Measurements from ENCODE around the gene PPP1R12B.
"Not testable (repeated sequence)": the region's sequence is repeated elsewhere in the genome, so short reads cannot be mapped to it uniquely, and the experiment has no call there.

PPP1R12B gene

GRCh38 chr1:202580619-202581018, 232.1 kb downstream of the PPP1R12B start:
- DNase-seq (ENCODE audit: low read depth) = no peak

DNA sequence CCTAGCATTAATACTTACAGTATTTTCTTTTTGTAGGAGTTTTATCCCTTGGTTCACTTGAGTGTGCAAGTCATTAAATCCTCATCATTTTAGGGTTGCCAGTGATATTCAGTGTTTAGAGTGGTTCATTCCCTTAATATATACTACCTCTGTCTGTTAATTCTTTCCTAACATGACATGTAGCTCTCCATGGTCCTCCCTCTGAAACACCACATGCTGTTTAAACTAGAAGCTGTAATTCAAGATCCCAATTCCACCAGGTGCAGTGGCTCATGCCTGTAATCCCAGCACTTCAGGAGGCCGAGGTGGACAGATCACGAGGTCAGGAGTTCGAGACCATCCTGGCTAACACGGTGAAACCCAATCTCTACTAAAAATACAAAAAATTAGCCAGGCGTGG, 233.9 kb downstream of the PPP1R12B start:
- DNase-seq (ENCODE audit: low read depth) = not testable (repeated sequence)

- peak; percentile 49 for DNase-seq (ENCODE audit: low read depth)
Measured at GRCh38 chr1:202584707-202585589, 236.4 kb downstream of the PPP1R12B start.

DNA sequence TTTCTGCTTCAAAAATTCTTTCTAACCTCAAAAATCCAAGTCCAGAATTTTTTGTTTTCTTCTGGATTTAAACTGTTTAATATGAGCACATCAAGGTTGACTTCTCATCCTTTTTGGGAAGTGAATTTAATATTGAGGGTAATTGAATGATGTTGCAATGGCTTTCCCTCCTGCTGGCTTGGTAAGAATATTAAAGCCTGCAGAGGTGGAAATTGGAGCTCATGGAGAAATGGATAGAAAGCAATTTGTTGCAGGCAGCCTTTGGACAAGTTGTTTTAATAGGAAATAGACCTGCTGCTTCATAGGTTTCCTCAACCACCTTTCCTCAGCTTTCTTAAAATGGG, 237.1 kb downstream of the PPP1R12B start:
- no peak for DNase-seq (ENCODE audit: low read depth)

- no peak for DNase-seq (ENCODE audit: low read depth)
Measured at GRCh38 chr1:202586018-202586821, 237.7 kb downstream of the PPP1R12B start.

DNA sequence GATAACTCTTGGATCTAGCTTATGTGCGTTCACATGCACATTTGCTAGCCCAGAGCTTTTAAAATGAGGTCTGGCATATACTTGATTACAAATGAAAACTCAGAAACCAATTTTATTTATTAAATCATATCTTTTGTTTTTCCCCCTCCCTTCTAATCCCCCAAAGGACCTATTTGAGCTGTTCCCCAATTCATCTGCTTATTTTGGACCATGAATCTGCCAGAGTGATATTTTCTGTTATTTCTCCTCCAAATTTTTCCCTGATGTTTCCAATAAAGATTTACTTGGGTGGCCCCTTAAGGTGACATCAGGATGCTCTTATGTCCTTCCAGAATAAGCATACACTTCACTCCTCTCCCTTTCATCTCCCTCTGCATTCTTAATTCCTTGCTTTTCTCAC, 238.4 kb downstream of the PPP1R12B start:
- DNase-seq (ENCODE audit: low read depth) = no peak

DNA sequence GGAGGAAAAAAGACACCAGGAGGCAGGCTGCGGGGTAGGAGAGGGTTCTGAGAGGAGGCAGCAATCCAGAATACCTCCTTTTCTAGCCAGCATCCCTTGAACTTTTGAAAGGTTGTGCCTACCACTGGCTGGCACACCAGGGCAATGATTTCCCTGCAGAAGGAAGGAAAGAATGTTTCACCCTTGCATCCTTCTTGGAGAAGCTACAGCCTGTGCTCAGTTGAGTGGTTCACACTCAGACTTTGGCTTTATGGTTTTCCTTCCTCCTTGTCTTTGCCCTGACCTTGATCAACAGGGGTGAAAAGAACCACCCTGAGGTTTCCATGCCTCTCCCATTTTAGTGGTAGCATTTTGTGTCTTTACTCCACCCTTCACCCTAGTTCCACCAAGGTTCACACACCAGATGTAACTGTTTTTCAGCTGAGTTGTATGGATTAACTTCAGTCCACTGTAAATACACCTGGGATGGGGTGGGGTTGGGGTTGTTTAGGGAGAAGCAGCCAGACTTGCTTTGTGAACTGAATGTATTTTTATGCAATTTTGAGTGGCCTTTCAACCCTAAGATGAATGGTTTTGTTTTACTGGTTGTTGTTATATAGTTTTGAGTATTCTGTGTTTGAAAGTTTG, 239.5 kb downstream of the PPP1R12B start:
- DNase-seq (ENCODE audit: low read depth) = no peak

- no peak for DNase-seq (ENCODE audit: low read depth)
Measured at GRCh38 chr1:202588503-202589189, 240.1 kb downstream of the PPP1R12B start.

DNA sequence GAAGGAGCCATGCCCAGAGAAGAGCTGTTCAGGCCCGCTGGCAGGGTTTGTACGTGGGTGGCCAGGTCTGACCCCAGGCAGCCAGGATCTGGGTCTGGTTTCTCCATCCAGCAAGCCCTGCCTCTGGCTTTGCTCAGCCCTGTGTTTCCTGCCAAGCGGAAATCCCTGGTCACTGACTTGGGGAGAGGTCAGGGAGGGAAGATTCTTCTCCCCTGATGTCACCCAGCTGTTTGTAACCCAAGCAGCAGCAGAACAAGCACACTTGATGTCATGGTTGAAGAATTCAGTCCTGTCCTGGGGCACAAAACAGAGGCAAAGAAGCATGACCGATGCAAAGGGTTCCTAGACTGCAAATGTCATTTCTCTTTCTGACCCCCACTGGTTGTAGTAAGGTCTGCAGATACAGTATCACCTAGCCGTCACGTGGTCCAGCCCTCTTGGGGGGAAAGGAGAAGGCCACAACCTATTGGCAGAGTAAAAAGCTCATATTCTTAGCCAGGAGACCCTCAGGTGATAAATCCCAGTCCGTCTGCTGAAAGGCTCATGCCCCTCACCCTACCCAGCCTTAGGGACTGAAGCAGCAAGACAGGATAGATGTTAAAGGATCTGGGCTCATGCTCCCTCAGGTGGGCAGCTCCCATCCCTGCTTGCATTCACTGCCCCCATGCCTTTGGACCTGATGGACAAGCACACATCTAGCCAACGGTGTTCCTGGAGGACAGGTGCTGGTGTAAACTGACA, 240.9 kb downstream of the PPP1R12B start:
- no peak for DNase-seq (ENCODE audit: low read depth)

DNA sequence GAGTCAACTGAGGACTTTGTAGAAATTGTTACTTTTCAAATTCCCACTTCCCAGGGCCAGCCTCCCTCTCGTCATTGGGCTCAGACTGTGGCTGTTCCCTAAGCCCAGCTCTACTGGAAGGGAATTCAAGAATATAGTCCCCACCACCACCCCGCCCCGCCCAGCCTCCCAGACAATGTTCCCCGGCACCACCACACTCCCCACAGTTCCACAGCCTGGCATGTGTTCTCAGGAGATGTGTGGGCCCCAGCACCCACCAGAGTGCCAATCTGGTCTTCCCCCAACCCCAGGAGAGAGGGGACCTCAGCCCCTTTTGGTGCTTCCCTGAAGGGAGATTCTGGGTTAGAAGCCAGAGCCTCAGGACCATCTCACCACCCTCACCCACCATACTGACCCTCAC, 241.6 kb downstream of the PPP1R12B start:
- no peak for DNase-seq (ENCODE audit: low read depth)

DNA sequence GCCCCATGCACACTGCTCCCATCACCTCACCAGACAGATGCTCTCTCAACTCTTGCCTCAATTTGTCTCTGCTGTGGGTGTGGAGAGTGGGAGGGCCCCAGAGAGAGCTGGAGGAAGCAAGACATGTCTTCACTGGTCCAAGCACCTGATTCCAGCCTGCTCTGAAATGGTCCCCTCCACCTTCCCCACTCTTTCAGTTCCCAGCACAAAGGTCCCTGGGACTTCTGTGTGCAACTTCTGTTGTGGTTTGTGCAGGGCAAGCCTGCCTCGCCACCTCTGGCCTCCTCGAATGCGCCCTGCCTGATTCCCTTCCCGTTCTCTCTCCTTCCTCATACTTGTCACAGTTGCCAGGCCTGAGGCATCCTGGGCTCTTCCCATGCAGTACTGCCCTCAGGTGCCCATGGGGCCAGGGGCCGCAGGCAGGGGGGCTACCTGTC, 242.5 kb downstream of the PPP1R12B start:
- no peak for DNase-seq (ENCODE audit: low read depth)

GRCh38 chr1:202591515-202591914, 243.0 kb downstream of the PPP1R12B start:
- no peak for DNase-seq (ENCODE audit: low read depth)

DNA sequence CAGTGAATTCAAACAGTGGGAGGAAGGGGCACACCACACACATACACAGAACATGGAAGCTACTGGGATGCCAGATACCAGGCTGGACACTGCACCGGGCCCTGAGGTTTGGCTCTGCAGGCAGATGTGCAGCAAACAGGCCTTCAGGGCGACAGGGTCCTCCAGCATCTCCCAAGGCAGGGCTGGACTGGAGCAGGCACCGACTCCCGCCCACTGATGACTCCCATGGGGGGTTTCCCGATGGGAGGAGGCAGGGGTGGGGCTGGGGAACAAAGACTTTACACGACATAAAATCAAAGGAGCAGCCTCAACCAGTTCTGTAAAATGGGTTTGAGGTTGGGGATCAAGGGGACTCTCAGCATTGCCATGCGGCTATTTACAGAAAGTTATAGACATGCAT, 243.6 kb downstream of the PPP1R12B start:
- no peak for DNase-seq (ENCODE audit: low read depth)

DNA sequence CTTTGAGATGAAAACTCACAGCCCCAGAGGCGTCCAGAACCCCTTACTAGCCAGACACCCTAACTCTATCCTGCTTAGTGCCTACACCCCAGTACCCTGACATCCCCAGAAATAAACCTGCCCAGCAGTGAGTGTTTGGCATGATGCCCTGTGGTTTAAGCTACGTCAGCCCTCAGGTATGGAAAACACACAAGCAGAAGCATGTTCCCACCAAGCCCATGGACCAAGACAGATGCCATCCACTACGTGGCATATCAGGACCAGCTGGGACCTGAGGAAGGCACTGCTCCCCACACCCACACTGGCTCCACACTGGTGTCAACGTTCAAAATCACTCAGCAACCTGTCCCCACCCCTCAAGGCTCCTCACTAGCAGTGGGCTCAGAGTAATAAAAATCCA, 245.3 kb downstream of the PPP1R12B start:
- DNase-seq (ENCODE audit: low read depth) = no peak

- no peak for DNase-seq (ENCODE audit: low read depth)
Measured at GRCh38 chr1:202596638-202597037, 248.1 kb downstream of the PPP1R12B start.

- DNase-seq (ENCODE audit: low read depth) = no peak
Measured at GRCh38 chr1:202597090-202597761, 248.7 kb downstream of the PPP1R12B start.

GRCh38 chr1:202599669-202600431, 251.4 kb downstream of the PPP1R12B start:
- peak; percentile 34 for DNase-seq (ENCODE audit: low read depth)

- no peak for DNase-seq (ENCODE audit: low read depth)
Measured at GRCh38 chr1:202600432-202601041, 252.0 kb downstream of the PPP1R12B start.

DNA sequence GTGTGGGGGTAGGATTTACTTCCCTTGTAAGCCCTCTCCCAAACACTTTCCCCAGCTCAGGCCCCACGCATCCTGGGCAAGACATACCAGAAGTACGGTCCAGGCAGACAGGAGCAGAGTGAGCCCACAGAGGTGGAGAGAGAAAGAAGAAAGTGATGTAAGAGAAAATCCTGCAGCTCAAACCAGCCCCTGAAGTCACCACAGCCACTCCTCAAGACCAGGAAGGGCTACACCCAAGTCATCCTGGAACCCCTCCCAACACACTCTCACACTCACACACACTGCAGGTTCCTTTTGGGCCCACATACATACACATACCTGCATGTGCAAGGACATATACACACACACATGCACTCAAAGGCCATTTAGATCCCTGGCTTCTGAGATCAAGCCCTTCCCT, 254.9 kb downstream of the PPP1R12B start:
- DNase-seq (ENCODE audit: low read depth) = no peak

GRCh38 chr1:202605515-202605914, 257.0 kb downstream of the PPP1R12B start:
- no peak for DNase-seq (ENCODE audit: low read depth)
